Chondrocyte (in vitro differentiated cells): Measurements from ENCODE around the gene SPRR2D. TPM values are rescaled to one million over a fixed set of nuclear protein-coding genes. Genes with fewer than 3 reads are reported as not detected.
"Not testable (repeated sequence)": the region's sequence is repeated elsewhere in the genome, so short reads cannot be mapped to it uniquely, and the experiment has no call there.

Source experiments
- DNase-seq: peaks from one replicate; pipeline ENCODE4 v3.0.0; 2021; ENCODE audit warnings: mixed read lengths, low spot score
- H3K27ac Mint-ChIP-seq: one replicate; pipeline ENCODE4 v1.8.0; 2021; ENCODE audit warnings: mild to moderate bottlenecking, moderate library complexity, mixed read lengths; ENCODE audit not compliant: unreplicated experiment
- H3K27me3 Mint-ChIP-seq: 2 replicates; pipeline ENCODE4 v1.8.0; 2021; ENCODE audit warnings: low read depth, mixed read lengths
- H3K36me3 Mint-ChIP-seq: 2 replicates; pipeline ENCODE4 v1.8.0; 2021; ENCODE audit warnings: low read depth, mixed read lengths
- H3K4me1 Mint-ChIP-seq: 2 replicates; pipeline ENCODE4 v1.8.0; 2021; ENCODE audit warnings: low read depth, mild to moderate bottlenecking, mixed read lengths
- H3K4me3 Mint-ChIP-seq: one replicate; pipeline ENCODE4 v1.8.0; 2021; ENCODE audit warnings: mild to moderate bottlenecking, moderate library complexity, mixed read lengths; ENCODE audit not compliant: unreplicated experiment
- H3K9me3 Mint-ChIP-seq: 2 replicates; pipeline ENCODE4 v1.8.0; 2021; ENCODE audit warnings: low read depth, mixed read lengths
- total RNA-seq: library from RNA; stranded (reverse); gene quantifications from 3 replicates; pipeline ENCODE4 v1.2.1, GENCODE V29; 2021
- TF ChIP-seq, protein P1 (sequence below): fragments of 200-600 bp; sonication (generic); IDR thresholded peaks from 2 replicates; pipeline ENCODE4 v1.5.0; 2021; ENCODE audit warnings: antibody characterized with exemption, mild to moderate bottlenecking, moderate library complexity

Gene SPRR2D
- total RNA-seq, 1 donor from 2014 or later: not detected

DNA sequence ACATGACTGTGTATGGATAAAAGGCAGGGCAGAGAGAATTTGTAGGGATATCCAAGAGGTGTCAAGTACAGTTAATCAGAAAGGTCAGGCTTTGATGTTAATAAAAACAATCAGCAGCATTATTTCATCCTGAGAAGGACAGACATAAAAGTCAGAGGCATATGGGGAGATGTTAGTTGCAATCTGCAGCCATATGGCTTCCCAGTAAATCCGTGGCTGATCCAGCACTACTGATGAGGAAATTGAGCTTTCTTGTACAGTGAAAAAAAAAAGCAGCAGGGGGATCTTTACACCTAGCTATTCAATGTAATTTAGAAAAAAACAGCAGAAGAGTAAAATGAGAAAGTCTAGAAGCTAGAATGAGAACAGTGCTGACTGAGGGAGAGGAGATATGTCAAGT is 12.2 kb downstream of the SPRR2D start:
- Mint-ChIP-seq H3K27me3 (no peaks in the 10 kb centered on the region), H3K9me3 (peaks cover 4% of the 10 kb centered on the region), H3K4me3 (no peak overlapping the region), H3K27ac (no peak overlapping the region), H3K4me1 (no peaks in the 10 kb centered on the region), H3K36me3 (no peaks in the 10 kb centered on the region)
- no peak for DNase-seq
- TF ChIP-seq, protein P1, sequence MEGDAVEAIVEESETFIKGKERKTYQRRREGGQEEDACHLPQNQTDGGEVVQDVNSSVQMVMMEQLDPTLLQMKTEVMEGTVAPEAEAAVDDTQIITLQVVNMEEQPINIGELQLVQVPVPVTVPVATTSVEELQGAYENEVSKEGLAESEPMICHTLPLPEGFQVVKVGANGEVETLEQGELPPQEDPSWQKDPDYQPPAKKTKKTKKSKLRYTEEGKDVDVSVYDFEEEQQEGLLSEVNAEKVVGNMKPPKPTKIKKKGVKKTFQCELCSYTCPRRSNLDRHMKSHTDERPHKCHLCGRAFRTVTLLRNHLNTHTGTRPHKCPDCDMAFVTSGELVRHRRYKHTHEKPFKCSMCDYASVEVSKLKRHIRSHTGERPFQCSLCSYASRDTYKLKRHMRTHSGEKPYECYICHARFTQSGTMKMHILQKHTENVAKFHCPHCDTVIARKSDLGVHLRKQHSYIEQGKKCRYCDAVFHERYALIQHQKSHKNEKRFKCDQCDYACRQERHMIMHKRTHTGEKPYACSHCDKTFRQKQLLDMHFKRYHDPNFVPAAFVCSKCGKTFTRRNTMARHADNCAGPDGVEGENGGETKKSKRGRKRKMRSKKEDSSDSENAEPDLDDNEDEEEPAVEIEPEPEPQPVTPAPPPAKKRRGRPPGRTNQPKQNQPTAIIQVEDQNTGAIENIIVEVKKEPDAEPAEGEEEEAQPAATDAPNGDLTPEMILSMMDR: no peak

GRCh38 chr1:153025797-153026196 is 15.1 kb downstream of the SPRR2D start:
- no peaks in the 10 kb centered on the region for H3K27me3 Mint-ChIP-seq
- DNase-seq: no peak
- no peak overlapping the region for H3K4me3 Mint-ChIP-seq
- H3K9me3 Mint-ChIP-seq: peaks cover 4% of the 10 kb centered on the region
- TF ChIP-seq, protein P1: no peak
- H3K27ac Mint-ChIP-seq: no peak overlapping the region
- H3K4me1 Mint-ChIP-seq: no peaks in the 10 kb centered on the region
- no peaks in the 10 kb centered on the region for H3K36me3 Mint-ChIP-seq

DNA sequence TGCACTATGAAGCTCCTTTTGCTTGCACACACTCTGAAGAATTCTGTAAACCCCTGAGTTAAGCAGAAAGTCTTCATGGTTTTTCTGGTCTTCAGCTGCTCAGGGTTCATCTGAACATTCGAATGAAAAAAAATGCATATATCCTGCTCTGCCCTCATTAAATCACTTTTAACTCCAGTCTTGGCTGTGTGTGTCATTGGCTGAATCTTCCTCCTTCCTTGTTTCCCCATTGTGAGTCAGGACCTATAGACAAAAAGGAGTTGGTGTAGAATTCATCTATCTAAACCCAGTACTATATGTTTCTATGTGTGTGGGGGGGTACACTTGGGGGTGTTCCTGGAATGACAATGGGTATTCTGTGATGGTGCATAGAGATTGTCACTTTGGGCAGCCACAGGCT is 16.5 kb downstream of the SPRR2D start:
- Mint-ChIP-seq H3K4me1 (no peaks in the 10 kb centered on the region), H3K4me3 (no peak overlapping the region), H3K27ac (no peak overlapping the region), H3K36me3 (no peaks in the 10 kb centered on the region), H3K27me3 (no peaks in the 10 kb centered on the region), H3K9me3 (peaks cover 4% of the 10 kb centered on the region)
- TF ChIP-seq, protein P1: no peak
- DNase-seq: no peak

- no peak overlapping the region for H3K4me3 Mint-ChIP-seq
- no peaks in the 10 kb centered on the region for H3K27me3 Mint-ChIP-seq
- H3K9me3 Mint-ChIP-seq: peaks cover 4% of the 10 kb centered on the region
Observed at GRCh38 chr1:153023109-153023508, 17.8 kb downstream of the SPRR2D start.

GRCh38 chr1:153022340-153022739 is 18.6 kb downstream of the SPRR2D start:
- not testable (repeated sequence) for H3K27ac Mint-ChIP-seq, H3K9me3 Mint-ChIP-seq, H3K4me1 Mint-ChIP-seq

More at GRCh38 chr1:153023109-153023508, 17.8 kb downstream of the SPRR2D start:
- Mint-ChIP-seq H3K36me3 (no peaks in the 10 kb centered on the region), H3K4me1 (no peaks in the 10 kb centered on the region), H3K27ac (no peak overlapping the region)
- TF ChIP-seq, protein P1: no peak
- no peak for DNase-seq

DNA sequence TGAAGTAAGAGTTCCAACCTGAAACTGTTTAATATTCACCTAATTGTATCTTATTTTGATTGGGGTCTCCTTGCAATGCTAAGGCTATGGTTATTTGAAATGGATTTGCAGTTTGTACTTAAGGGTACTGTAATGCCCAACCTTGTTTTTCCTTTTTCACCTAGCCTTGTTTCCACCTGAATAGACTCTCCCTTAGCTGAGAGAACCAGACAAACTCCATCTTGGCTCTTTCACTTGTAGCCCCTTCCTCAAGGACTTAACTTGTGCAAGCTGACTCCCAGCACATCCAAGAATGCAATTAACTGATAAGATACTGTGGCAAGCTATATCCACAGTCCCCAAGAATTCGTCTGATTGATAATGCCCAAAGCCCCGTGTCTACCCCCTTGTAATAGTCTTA is 19.1 kb downstream of the SPRR2D start:
- not testable (repeated sequence) for DNase-seq, H3K27me3 Mint-ChIP-seq, H3K4me3 Mint-ChIP-seq, H3K36me3 Mint-ChIP-seq, H3K4me1 Mint-ChIP-seq, H3K27ac Mint-ChIP-seq, H3K9me3 Mint-ChIP-seq

More at GRCh38 chr1:153022340-153022739, 18.6 kb downstream of the SPRR2D start:
- H3K36me3 Mint-ChIP-seq, DNase-seq, H3K4me3 Mint-ChIP-seq, H3K27me3 Mint-ChIP-seq: not testable (repeated sequence)

- not testable (repeated sequence) for H3K4me3 Mint-ChIP-seq, H3K9me3 Mint-ChIP-seq, H3K27ac Mint-ChIP-seq, H3K36me3 Mint-ChIP-seq, H3K27me3 Mint-ChIP-seq, DNase-seq, H3K4me1 Mint-ChIP-seq
Observed at GRCh38 chr1:153011235-153011758, 29.6 kb downstream of the SPRR2D start.
